ENCODE measurements around the gene INO80E.

DNA sequence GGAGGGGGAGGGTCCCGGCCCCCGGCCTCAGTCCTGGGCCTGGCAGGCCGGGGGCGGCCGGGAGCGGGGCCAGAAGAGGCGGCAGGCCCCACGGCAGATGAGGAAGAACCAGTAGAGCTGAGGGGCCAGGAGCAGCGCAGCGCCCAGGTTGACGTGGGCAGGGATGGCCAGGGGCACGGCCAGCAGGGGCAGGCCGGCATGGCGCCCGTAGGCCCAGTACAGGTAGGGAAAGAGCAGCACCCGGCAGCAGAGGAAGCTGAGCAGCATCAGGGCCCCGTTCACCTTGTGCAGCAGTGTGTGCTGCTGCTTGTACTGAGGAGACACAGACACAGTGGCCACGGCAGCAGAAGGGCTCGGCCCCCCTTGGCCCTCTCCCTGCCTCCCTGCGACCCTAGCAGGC is 29.1 kb downstream of the INO80E start:
- TF ChIP-seq EP300 (IDR thresholded peaks at IDR 0.05) = no peak
- TF ChIP-seq, protein P1, sequence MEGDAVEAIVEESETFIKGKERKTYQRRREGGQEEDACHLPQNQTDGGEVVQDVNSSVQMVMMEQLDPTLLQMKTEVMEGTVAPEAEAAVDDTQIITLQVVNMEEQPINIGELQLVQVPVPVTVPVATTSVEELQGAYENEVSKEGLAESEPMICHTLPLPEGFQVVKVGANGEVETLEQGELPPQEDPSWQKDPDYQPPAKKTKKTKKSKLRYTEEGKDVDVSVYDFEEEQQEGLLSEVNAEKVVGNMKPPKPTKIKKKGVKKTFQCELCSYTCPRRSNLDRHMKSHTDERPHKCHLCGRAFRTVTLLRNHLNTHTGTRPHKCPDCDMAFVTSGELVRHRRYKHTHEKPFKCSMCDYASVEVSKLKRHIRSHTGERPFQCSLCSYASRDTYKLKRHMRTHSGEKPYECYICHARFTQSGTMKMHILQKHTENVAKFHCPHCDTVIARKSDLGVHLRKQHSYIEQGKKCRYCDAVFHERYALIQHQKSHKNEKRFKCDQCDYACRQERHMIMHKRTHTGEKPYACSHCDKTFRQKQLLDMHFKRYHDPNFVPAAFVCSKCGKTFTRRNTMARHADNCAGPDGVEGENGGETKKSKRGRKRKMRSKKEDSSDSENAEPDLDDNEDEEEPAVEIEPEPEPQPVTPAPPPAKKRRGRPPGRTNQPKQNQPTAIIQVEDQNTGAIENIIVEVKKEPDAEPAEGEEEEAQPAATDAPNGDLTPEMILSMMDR (IDR thresholded peaks at IDR 0.05) = no peak

Data from ovary (tissue), 3 donors.